GM18505 (cell line): ENCODE data around the gene FXYD6.
"Not testable (repeated sequence)": the region's sequence is repeated elsewhere in the genome, so short reads cannot be mapped to it uniquely, and the experiment has no call there.

Experiments
- ATAC-seq: cut with Tn5 transposase; IDR thresholded peaks from one replicate; pipeline ENCODE4 v1.9.1; 2021; ENCODE audit not compliant: unreplicated experiment
- POLR2A ChIP-seq: IDR thresholded peaks from 4 replicates; pipeline ENCODE4 v1.6.1; 2011; ENCODE audit warnings: borderline replicate concordance; ENCODE audit not compliant: insufficient read depth, insufficient read length; ENCODE audit errors: extremely low read depth

FXYD6 gene

GRCh38 chr11:117876341-117877119 lies at the start of gene FXYD6:
Gene FXYD6, minus strand, starts transcription at chr11:117876658. Its CDS starts 33,882 bp downstream, at chr11:117842776.
- no peak for ATAC-seq
- no peak for TF ChIP-seq POLR2A

GRCh38 chr11:117926166-117926565 lies 49.7 kb upstream of the FXYD6 start:
- not testable (repeated sequence) for ATAC-seq

- no peak for ATAC-seq
- TF ChIP-seq POLR2A: no peak
These were observed 48.9 kb upstream of the FXYD6 start for GRCh38 chr11:117925198-117925925.

GRCh38 chr11:117924631-117925170 lies 48.2 kb upstream of the FXYD6 start:
- TF ChIP-seq POLR2A: no peak
- no peak for ATAC-seq

GRCh38 chr11:117923773-117924172 lies 47.3 kb upstream of the FXYD6 start:
- TF ChIP-seq POLR2A: no peak
- no peak for ATAC-seq

GRCh38 chr11:117923275-117923674 lies 46.8 kb upstream of the FXYD6 start:
- TF ChIP-seq POLR2A: no peak
- no peak for ATAC-seq

GRCh38 chr11:117921893-117922292 lies 45.4 kb upstream of the FXYD6 start:
- TF ChIP-seq POLR2A: no peak
- no peak for ATAC-seq

GRCh38 chr11:117921456-117921855 lies 45.0 kb upstream of the FXYD6 start:
- TF ChIP-seq POLR2A: no peak
- no peak for ATAC-seq

- no peak for TF ChIP-seq POLR2A
- ATAC-seq: no peak
These were observed 43.3 kb upstream of the FXYD6 start for GRCh38 chr11:117919781-117920221.

GRCh38 chr11:117919341-117919740 lies 42.9 kb upstream of the FXYD6 start:
- TF ChIP-seq POLR2A: no peak
- ATAC-seq: no peak

- TF ChIP-seq POLR2A: no peak
These were observed 42.2 kb upstream of the FXYD6 start for GRCh38 chr11:117918366-117919255.

GRCh38 chr11:117917591-117918151 lies 41.2 kb upstream of the FXYD6 start:
- no peak for ATAC-seq
- no peak for TF ChIP-seq POLR2A

More at GRCh38 chr11:117918366-117919255, 42.2 kb upstream of the FXYD6 start:
- ATAC-seq: no peak

GRCh38 chr11:117916956-117917355 lies 40.5 kb upstream of the FXYD6 start:
- no peak for ATAC-seq
- TF ChIP-seq POLR2A: no peak
